ENCODE results near the gene INTS11. TPM values are rescaled to one million over a fixed set of nuclear protein-coding genes. Genes with fewer than 3 reads are reported as not detected.
A peak's percentile ranks its signal among the peaks of the same experiment; 100 is the strongest.

The INTS11 gene
- total and polyA plus RNA-seq, 2 of the 13 experiments (the other 11 are each of a cell fraction or from before 2014, with no cell fraction given) = 52.8 to 94.8 TPM

GRCh38 chr1:1334835-1335234 lies 10.4 kb upstream of the INTS11 start (continued):
- TF ChIP-seq HDAC6 (IDR thresholded peaks at IDR 0.05; ENCODE audit: low read depth, low read length) (no peak), SRF (IDR thresholded peaks at IDR 0.05; ENCODE audit: low read depth, low read length) (no peak), TP53 (CRISPR knock-in tag; conservative IDR thresholded peaks at IDR 0.05) (no peak), YY1 (IDR thresholded peaks at IDR 0.05; ENCODE audit: insufficient read depth, insufficient replicate concordance, low read depth, low read length) (no peak), ZNF484 (CRISPR knock-in tag; IDR thresholded peaks at IDR 0.05; ENCODE audit: borderline replicate concordance, low read depth) (no peak), KLF9 (CRISPR knock-in tag; IDR thresholded peaks at IDR 0.05; ENCODE audit: low read depth) (no peak), TBX3 (IDR thresholded peaks at IDR 0.05; ENCODE audit: borderline replicate concordance) (no peak), MXD4 (CRISPR knock-in tag; IDR thresholded peaks at IDR 0.05) (peak; percentile 65; the same call in 1 of the 2 replicates), ZNF280B (CRISPR knock-in tag; IDR thresholded peaks at IDR 0.05; ENCODE audit: borderline replicate concordance) (no peak), ATAD3A (CRISPR knock-in tag; IDR thresholded peaks at IDR 0.05) (no peak), ZBTB21 (CRISPR knock-in tag; IDR thresholded peaks at IDR 0.05) (no peak; the same call in 1 of the 2 replicates), SMAD3 (CRISPR knock-in tag; IDR thresholded peaks at IDR 0.05) (peak; percentile 65; the same call in 1 of the 2 replicates), SP1 (IDR thresholded peaks at IDR 0.05) (no peak), SP1 (CRISPR knock-in tag; IDR thresholded peaks at IDR 0.05) (no peak), GRHL1 (CRISPR knock-in tag; conservative IDR thresholded peaks at IDR 0.05) (no peak), ZKSCAN1 (IDR thresholded peaks at IDR 0.05; ENCODE audit: low read length) (no peak), ZMYM3 (CRISPR knock-in tag; IDR thresholded peaks at IDR 0.05) (no peak), PHF20 (CRISPR knock-in tag; IDR thresholded peaks at IDR 0.05) (no peak), AFF4 (CRISPR knock-in tag; IDR thresholded peaks at IDR 0.05) (no peak), ZNF710 (CRISPR knock-in tag; IDR thresholded peaks at IDR 0.05; ENCODE audit: borderline replicate concordance) (peak; percentile 29; the same call in 1 of the 2 replicates)
- TF ChIP-seq, protein P1, sequence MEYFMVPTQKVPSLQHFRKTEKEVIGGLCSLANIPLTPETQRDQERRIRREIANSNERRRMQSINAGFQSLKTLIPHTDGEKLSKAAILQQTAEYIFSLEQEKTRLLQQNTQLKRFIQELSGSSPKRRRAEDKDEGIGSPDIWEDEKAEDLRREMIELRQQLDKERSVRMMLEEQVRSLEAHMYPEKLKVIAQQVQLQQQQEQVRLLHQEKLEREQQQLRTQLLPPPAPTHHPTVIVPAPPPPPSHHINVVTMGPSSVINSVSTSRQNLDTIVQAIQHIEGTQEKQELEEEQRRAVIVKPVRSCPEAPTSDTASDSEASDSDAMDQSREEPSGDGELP (IDR thresholded peaks at IDR 0.05; ENCODE audit: borderline replicate concordance, low read depth) = no peak
- TF ChIP-seq, protein P2, sequence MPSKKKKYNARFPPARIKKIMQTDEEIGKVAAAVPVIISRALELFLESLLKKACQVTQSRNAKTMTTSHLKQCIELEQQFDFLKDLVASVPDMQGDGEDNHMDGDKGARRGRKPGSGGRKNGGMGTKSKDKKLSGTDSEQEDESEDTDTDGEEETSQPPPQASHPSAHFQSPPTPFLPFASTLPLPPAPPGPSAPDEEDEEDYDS (CRISPR knock-in tag; IDR thresholded peaks at IDR 0.05) = no peak
